H1 (cell line): Measurements from ENCODE around the gene ROM1. TPM values are rescaled to one million over a fixed set of nuclear protein-coding genes. Genes with fewer than 3 reads are reported as not detected.
A peak's percentile ranks its signal among the peaks of the same experiment; 100 is the strongest.

Experiments
- CTCF ChIA-PET: fragments of 300-600 bp; sonication (Branson Sonifier 250); formaldehyde crosslinking; loops from one replicate; lab custom pipeline; 2021; ENCODE audit not compliant: partially characterized antibody; lab: Charles Lee
- POLR2A ChIA-PET: fragments of 300-600 bp; sonication (Branson Sonifier 250); formaldehyde crosslinking; loops from one replicate; lab custom pipeline; 2021; ENCODE audit warnings: inconsistent platforms; ENCODE audit not compliant: partially characterized antibody; lab: Charles Lee
- DNase-seq, 2 experiments: peaks; one replicate each; pipeline versions ENCODE4 v3.0.0 to v3.0.0-alpha.2; 2010 to 2022; ENCODE audit warnings: low spot score in 2 of 2, low read depth in 1 of 2, mixed read lengths in 1 of 2
- FAIRE-seq: peaks from 2 replicates; lab custom pipeline; 2011; peaks lifted over from hg19 to GRCh38; lab: Jason Lieb, UNC
- H2AFZ ChIP-seq: 2 replicates; pipeline ENCODE4 v1.8.1; 2012; ENCODE audit warnings: low read length, inconsistent platforms
- H2AK5ac ChIP-seq: 2 replicates; pipeline ENCODE4 v1.6.1; 2013; ENCODE audit warnings: low read depth, low read length
- H2BK120ac ChIP-seq: replicated peaks from 2 replicates; pipeline ENCODE3; 2013; ENCODE audit warnings: low read depth, low read length, inconsistent platforms
- H2BK12ac ChIP-seq: 2 replicates; pipeline ENCODE4 v1.6.1; 2013; ENCODE audit warnings: low read depth, low read length
- H2BK15ac ChIP-seq: 2 replicates; pipeline ENCODE4 v1.6.1; 2013; ENCODE audit warnings: low read length
- H2BK20ac ChIP-seq: 2 replicates; pipeline ENCODE4 v1.6.1; 2013; ENCODE audit warnings: low read length
- H2BK5ac ChIP-seq: 2 replicates; pipeline ENCODE4 v1.6.1; 2013; ENCODE audit warnings: low read depth, low read length
- H3K14ac ChIP-seq: 2 replicates; pipeline ENCODE4 v1.6.1; 2013; ENCODE audit warnings: inconsistent platforms; ENCODE audit not compliant: insufficient read length
- H3K18ac ChIP-seq: 2 replicates; pipeline ENCODE4 v1.6.1; 2013; ENCODE audit warnings: low read length; ENCODE audit errors: extremely low read depth
- H3K23ac ChIP-seq: 2 replicates; pipeline ENCODE4 v1.6.1; 2013; ENCODE audit warnings: inconsistent platforms; ENCODE audit not compliant: insufficient read length
- H3K23me2 ChIP-seq: 2 replicates; pipeline ENCODE4 v1.6.1; 2013; ENCODE audit warnings: low read depth, low read length
- H3K27ac ChIP-seq: 2 replicates; pipeline ENCODE4 v1.6.1; 2011; ENCODE audit warnings: low read depth, low read length, inconsistent platforms
- H3K27me3 ChIP-seq, 4 experiments: replicated peaks in 1 of 4; 1 replicate in 1 of 4; 2 replicates in 3 of 4; pipeline versions ENCODE4 v1.6.1 to v1.8.1; 2011 to 2013; ENCODE audit warnings: low read length in 3 of 4, mild to moderate bottlenecking in 3 of 4, inconsistent platforms in 2 of 4, mixed read lengths in 2 of 4, moderate library complexity in 1 of 4; ENCODE audit not compliant: control insufficient read depth in 3 of 4, insufficient read depth in 3 of 4; ENCODE audit errors: extremely low read depth in 1 of 4
- H3K36me3 ChIP-seq, 4 experiments: 2 replicates each; pipeline versions ENCODE4 v1.6.1 to v1.8.1; 2011 to 2013; ENCODE audit warnings: mild to moderate bottlenecking in 4 of 4, low read length in 3 of 4, moderate library complexity in 2 of 4, control low read depth in 1 of 4, inconsistent platforms in 1 of 4; ENCODE audit not compliant: insufficient read depth in 4 of 4, control insufficient read depth in 2 of 4
- H3K4ac ChIP-seq: replicated peaks from 2 replicates; pipeline ENCODE3; 2013; ENCODE audit warnings: low read length, low read depth, mixed read lengths, inconsistent platforms; ENCODE audit not compliant: insufficient read length
- H3K4me1 ChIP-seq, 4 experiments: replicated peaks in 1 of 4; 1 replicate in 1 of 4; 2 replicates in 3 of 4; pipeline versions ENCODE4 v1.6.1 to v1.8.1; 2011 to 2013; ENCODE audit warnings: low read length in 3 of 4, inconsistent platforms in 2 of 4, mixed read lengths in 1 of 4; ENCODE audit not compliant: insufficient read depth in 4 of 4, control insufficient read depth in 3 of 4
- H3K4me2 ChIP-seq, 2 experiments: 2 replicates each; pipeline versions ENCODE4 v1.6.1 to v1.8.1; 2011 to 2013; ENCODE audit warnings: low read depth in 2 of 2, low read length in 2 of 2, control low read depth in 1 of 2, inconsistent platforms in 1 of 2, mild to moderate bottlenecking in 1 of 2; ENCODE audit not compliant: insufficient read depth in 1 of 2
- H3K4me3 ChIP-seq, 4 experiments: fragments of 200-600, 300-600 bp in 1 of 4; sonication (generic), shearing (Covaris generic), sonication (Bioruptor Twin) in 1 of 4; 2 replicates each; pipeline versions ENCODE4 v1.5.1 to v1.8.1; 2011 to 2016; ENCODE audit warnings: low read length in 4 of 4, low read depth in 3 of 4, control low read depth in 2 of 4, inconsistent platforms in 2 of 4, mild to moderate bottlenecking in 2 of 4, mixed read lengths in 1 of 4, moderate library complexity in 1 of 4; ENCODE audit not compliant: insufficient read depth in 2 of 4; ENCODE audit errors: extremely low read depth in 1 of 4
- H3K56ac ChIP-seq: replicated peaks from 2 replicates; pipeline ENCODE3; 2013; ENCODE audit warnings: low read depth, mild to moderate bottlenecking, mixed read lengths, low read length, inconsistent platforms; ENCODE audit not compliant: insufficient read length
- H3K79me1 ChIP-seq: 2 replicates; pipeline ENCODE4 v1.6.1; 2013; ENCODE audit warnings: low read depth, low read length, control low read depth
- H3K79me2 ChIP-seq, 2 experiments: 2 replicates each; pipeline versions ENCODE4 v1.6.1 to v1.8.1; 2012 to 2013; ENCODE audit warnings: low read length in 2 of 2, mild to moderate bottlenecking in 2 of 2, inconsistent platforms in 1 of 2; ENCODE audit not compliant: insufficient read depth in 2 of 2, control insufficient read depth in 1 of 2
- H3K9ac ChIP-seq, 4 experiments: replicated peaks in 1 of 4; 1 replicate in 1 of 4; 2 replicates in 3 of 4; pipeline versions ENCODE4 v1.6.1 to v1.8.1; 2011 to 2013; ENCODE audit warnings: low read depth in 3 of 4, low read length in 3 of 4, control low read depth in 2 of 4, mild to moderate bottlenecking in 2 of 4, moderate library complexity in 2 of 4, inconsistent platforms in 1 of 4; ENCODE audit errors: extremely low read depth in 1 of 4
- H3K9me3 ChIP-seq, 2 experiments: 2 replicates each; pipeline versions ENCODE4 v1.6.1 to v1.8.1; 2012 to 2013; ENCODE audit warnings: mild to moderate bottlenecking in 2 of 2, moderate library complexity in 2 of 2, control low read depth in 1 of 2, inconsistent platforms in 1 of 2, low read depth in 1 of 2, low read length in 1 of 2, mixed read lengths in 1 of 2; ENCODE audit not compliant: insufficient read depth in 2 of 2
- H4K20me1 ChIP-seq, 2 experiments: replicated peaks in 1 of 2; 2 replicates each; pipeline versions ENCODE3 to v1.8.1; 2011 to 2013; ENCODE audit warnings: inconsistent platforms in 2 of 2, low read length in 2 of 2, mild to moderate bottlenecking in 1 of 2; ENCODE audit not compliant: insufficient read depth in 2 of 2, control insufficient read depth in 1 of 2
- H4K5ac ChIP-seq: 2 replicates; pipeline ENCODE4 v1.6.1; 2013; ENCODE audit warnings: low read length, low read depth, mixed read lengths, inconsistent platforms; ENCODE audit not compliant: insufficient read length
- H4K8ac ChIP-seq: 2 replicates; pipeline ENCODE4 v1.8.0; 2013; ENCODE audit warnings: mild to moderate bottlenecking, moderate library complexity, low read length, inconsistent platforms; ENCODE audit not compliant: insufficient read depth; ENCODE audit errors: extremely low read depth
- H4K91ac ChIP-seq: replicated peaks from 2 replicates; pipeline ENCODE3; 2013; ENCODE audit warnings: low read length, mixed read lengths, inconsistent platforms; ENCODE audit not compliant: insufficient read length
- ASH2L ChIP-seq: fragments of 200-600, 300-600 bp; sonication (generic); IDR thresholded peaks from one replicate; pipeline ENCODE4 v1.7.1; 2017; ENCODE audit warnings: low read length
- BRCA1 ChIP-seq: IDR thresholded peaks from 2 replicates; pipeline ENCODE4 v1.6.1; 2012; ENCODE audit warnings: low read depth, low read length, improper control_type of control experiment
- EGR1 ChIP-seq: IDR thresholded peaks from 2 replicates; pipeline ENCODE4 v1.6.1; 2011; ENCODE audit warnings: low read depth, low read length, borderline replicate concordance
- GABPA ChIP-seq: IDR thresholded peaks from 2 replicates; pipeline ENCODE4 v1.6.1; 2011; ENCODE audit warnings: mild to moderate bottlenecking, low read length, moderate library complexity, borderline replicate concordance; ENCODE audit not compliant: insufficient read depth
- KDM4A ChIP-seq: IDR thresholded peaks from one replicate; pipeline ENCODE4 v1.7.1; 2012; ENCODE audit warnings: low read depth, mild to moderate bottlenecking, moderate library complexity, low read length, inconsistent platforms; ENCODE audit not compliant: severe bottlenecking
- KDM5A ChIP-seq: fragments of 200-600 bp; IDR thresholded peaks from 2 replicates; pipeline ENCODE4 v1.7.1; 2012; ENCODE audit warnings: mild to moderate bottlenecking, low read length, inconsistent platforms, mixed read lengths
- POLR2A ChIP-seq, 2 experiments: IDR thresholded peaks; 1 replicate in 1 of 2; 2 replicates in 1 of 2; pipeline ENCODE4 v1.6.1; 2011; ENCODE audit warnings: low read depth in 2 of 2, low read length in 2 of 2, mild to moderate bottlenecking in 2 of 2; ENCODE audit errors: control extremely low read depth in 1 of 2
- POU5F1 ChIP-seq: IDR thresholded peaks from 2 replicates; pipeline ENCODE4 v1.6.1; 2011; ENCODE audit warnings: low read depth, mild to moderate bottlenecking, low read length, moderate library complexity
- RAD21 ChIP-seq, 2 experiments: IDR thresholded peaks in 1 of 2; conservative IDR thresholded peaks in 1 of 2; 2 replicates each; pipeline ENCODE4 v1.6.1; 2011; ENCODE audit warnings: low read depth in 2 of 2, low read length in 2 of 2, improper control_type of control experiment in 1 of 2, inconsistent platforms in 1 of 2, mild to moderate bottlenecking in 1 of 2, moderate library complexity in 1 of 2
- SAP30 ChIP-seq: fragments of 300-600 bp; sonication (generic); IDR thresholded peaks from 2 replicates; pipeline ENCODE4 v1.7.1; 2012; ENCODE audit warnings: low read length, moderate library complexity, mild to moderate bottlenecking, inconsistent platforms; ENCODE audit not compliant: insufficient read depth, insufficient replicate concordance
- SIN3A ChIP-seq, 2 experiments: IDR thresholded peaks in 1 of 2; conservative IDR thresholded peaks in 1 of 2; 2 replicates each; pipeline ENCODE4 v1.6.1; 2011 to 2012; ENCODE audit warnings: low read length in 2 of 2, improper control_type of control experiment in 1 of 2, low read depth in 1 of 2, mild to moderate bottlenecking in 1 of 2
- SIRT6 ChIP-seq: IDR thresholded peaks from one replicate; pipeline ENCODE4 v1.7.1; 2012; ENCODE audit warnings: low read length, inconsistent platforms
- SP4 ChIP-seq: IDR thresholded peaks from 2 replicates; pipeline ENCODE4 v1.6.1; 2012; ENCODE audit warnings: low read length, inconsistent platforms
- TAF1 ChIP-seq: IDR thresholded peaks from 2 replicates; pipeline ENCODE4 v1.6.1; 2011; ENCODE audit warnings: mild to moderate bottlenecking, low read depth, low read length
- whole genome bisulfite sequencing, 2 experiments: shearing (Covaris generic) in 1 of 2; methylation state at CpG; one replicate each; pipeline versions ENCODE4 v1.1.6 to v1.1.7; 2013 to 2015; ENCODE audit warnings: low lambda C conversion rate in 2 of 2, mixed read lengths in 2 of 2, inconsistent platforms in 1 of 2, low coverage in 1 of 2, missing lambda C conversion rate in 1 of 2; ENCODE audit not compliant: insufficient replicate concordance in 2 of 2, insufficient coverage in 1 of 2, insufficient read length in 1 of 2; ENCODE audit errors: extremely low coverage in 1 of 2, missing lambda C conversion rate in 1 of 2; 5-methylcytosine and 5-hydroxymethylcytosine counted together
- polyA plus RNA-seq, 7 experiments: library from polyadenylated mRNA; depleted of rRNA in 3 of 7; stranded (reverse) in 5 of 7; unstranded in 2 of 7; fragments of >200 nt in 5 of 7; fragments of 200-250 nt in 2 of 7; gene quantifications; 1 replicate in 5 of 7; 2 replicates in 1 of 7; 4 replicates in 1 of 7; pipeline versions ENCODE4 v1.2.1 to v1.2.3, GENCODE V29; 2011 to 2013; ENCODE audit warnings: missing spikeins in 2 of 7, mixed read lengths in 2 of 7
- total RNA-seq: library from RNA; stranded (reverse); fragmentation: NEBNext Ultra II Directional; extraction: Animal tissue kit (Norgen Biotek cat#: 25700); gene quantifications from 2 replicates; pipeline ENCODE4 v1.2.1, GENCODE V29; 2021

ROM1 gene
- total and polyA plus RNA-seq, 2 of the 8 experiments (the other 6 are each of a cell fraction or from before 2014, with no cell fraction given): 0.86 to 2.2 TPM

DNA sequence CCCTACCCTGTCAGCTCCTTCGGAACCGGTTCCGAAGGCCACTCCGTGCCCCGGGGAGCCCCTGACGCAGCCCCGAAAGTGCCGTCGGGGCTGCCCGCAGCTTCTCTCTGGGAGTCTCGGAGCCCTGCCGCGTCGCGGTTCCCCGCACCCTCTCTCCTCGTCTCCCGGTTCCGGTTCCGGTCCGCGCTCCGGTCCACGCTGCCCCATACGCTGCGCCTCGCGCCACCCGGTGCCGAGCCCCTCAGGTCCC, 12.0 kb upstream of the ROM1 start:
- Histone ChIP-seq H2AFZ (no peak overlapping the region), H3K9me3 (no peaks in the 10 kb centered on the region), H2BK20ac (no peak overlapping the region), H3K4ac (peak overlapping the region; percentile 14), H3K36me3 (peaks cover 22 to 25% (median 23%) of the 10 kb centered on the region in 4 experiments), H3K27ac (peak overlapping the region; percentile 79; the same call in 1 of the 2 replicates), H3K23ac (no peak overlapping the region), H4K8ac (peak overlapping the region; percentile 95), H4K5ac (peak overlapping the region; percentile 47), H3K23me2 (peaks cover 17% of the 10 kb centered on the region; the same call in 1 of the 2 replicates), H3K9ac (peak overlapping the region; percentile 83 to 99 (median 87)), H3K14ac (no peak overlapping the region), H3K27me3 (peaks cover 0 to 13% (median 11%) of the 10 kb centered on the region in 4 experiments; a peak in 6 of 7 replicates), H2BK15ac (no peak overlapping the region), H3K79me2 (peaks cover 0 to 28% of the 10 kb centered on the region in 2 experiments; a peak in 2 of 4 replicates), H2BK12ac (no peak overlapping the region), H3K4me3 (peak overlapping the region; percentile 74 to 86 (median 84)), H3K79me1 (no peaks in the 10 kb centered on the region; the same call in 1 of the 2 replicates), H2BK120ac (no peak overlapping the region), H2BK5ac (0 out of 2 replicates have a peak overlapping the region, but pooled peaks have one; percentile 75), H4K91ac (peak overlapping the region; percentile 28), H3K56ac (peak overlapping the region; percentile 50), H4K20me1 (peaks cover 3 to 11% of the 10 kb centered on the region in 2 experiments), H3K4me2 (peak overlapping the region; percentile 72 to 95), H3K18ac (peak overlapping the region; percentile 81; the same call in 1 of the 2 replicates), H3K4me1 (peaks cover 7 to 32% (median 17%) of the 10 kb centered on the region in 4 experiments), H2AK5ac (no peak overlapping the region)
- DNase-seq (no peak), FAIRE-seq (no peak)
- CTCF ChIA-PET: interaction anchor here (0.6 to 2.2 kb wide), 7 partner anchors 9 to 93 kb away, joined by 3 to 24 read pairs (median 3); partner anchors contain the start of genes EML3, ROM1 and TUT1
- 1% methylated on average over 16 of the region's 30 CpGs; no CpG with 5 or more reads in 1 of the 2 experiments for WGBS, 2 experiments
- POLR2A ChIA-PET: interaction anchor here (0.8 to 12.3 kb wide), 25 partner anchors 9 to 280 kb away, joined by 3 to 235 read pairs (median 3); partner anchors contain the start of genes B3GAT3, C11orf98, CSKMT and EEF1G
- TF ChIP-seq SAP30 (no peak), POU5F1 (no peak), POLR2A (IDR thresholded peaks at IDR 0.05; ENCODE audit: control extremely low read depth in 1 of 2, low read depth in 2 of 2, low read length in 2 of 2) (no peak; a peak in 1 of 3 replicates), KDM4A (peak; percentile 59), BRCA1 (no peak), SIN3A (conservative IDR thresholded peaks at IDR 0.05 in 1 of 2, IDR thresholded peaks at IDR 0.05 in 1 of 2; ENCODE audit: low read depth in 1 of 2, low read length in 2 of 2) (0 out of 4 replicates have a peak, but pooled peaks of 1 of the 2 experiments have one; percentile 19), RAD21 (IDR thresholded peaks at IDR 0.05 in 1 of 2, conservative IDR thresholded peaks at IDR 0.05 in 1 of 2; ENCODE audit: low read depth in 2 of 2, low read length in 2 of 2) (no peak), ASH2L (peak; percentile 68), EGR1 (no peak), SP4 (no peak), KDM5A (no peak), GABPA (no peak), SIRT6 (no peak), TAF1 (no peak)
